ENCODE measurements around the gene ARMC7.
"Not testable (repeated sequence)": the region's sequence is repeated elsewhere in the genome, so short reads cannot be mapped to it uniquely, and the experiment has no call there.

Gene ARMC7

DNA sequence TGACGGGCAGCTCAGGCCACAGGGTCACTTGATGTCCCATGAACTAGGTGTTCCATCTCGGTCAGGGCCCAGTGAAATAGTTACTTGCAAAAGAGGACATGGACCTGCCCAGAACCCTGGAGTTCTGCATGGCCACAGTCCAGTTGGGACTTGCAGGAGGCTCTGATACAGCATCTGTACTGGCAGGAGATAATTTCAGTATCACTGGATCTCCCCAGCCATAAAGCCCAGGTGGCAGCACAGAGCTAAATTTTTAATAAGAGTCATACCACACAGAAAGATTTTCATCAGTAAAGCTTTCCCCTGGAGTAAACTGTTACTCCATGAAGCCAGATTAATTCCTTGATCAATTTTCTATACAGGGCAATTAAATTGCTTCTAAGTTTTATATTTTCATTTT, 40.0 kb upstream of the ARMC7 start:
- peak; percentile 11 for TF ChIP-seq CTCF (IDR thresholded peaks at IDR 0.05; ENCODE audit: borderline replicate concordance, control extremely low read depth, extremely low read depth, insufficient read depth, missing control alignments)
- in situ Hi-C loops (cut with MboI; ENCODE audit: low sequenced_read_pairs, unreplicated experiment): no loop called here
- no peak for DNase-seq (ENCODE audit: low spot score)

DNA sequence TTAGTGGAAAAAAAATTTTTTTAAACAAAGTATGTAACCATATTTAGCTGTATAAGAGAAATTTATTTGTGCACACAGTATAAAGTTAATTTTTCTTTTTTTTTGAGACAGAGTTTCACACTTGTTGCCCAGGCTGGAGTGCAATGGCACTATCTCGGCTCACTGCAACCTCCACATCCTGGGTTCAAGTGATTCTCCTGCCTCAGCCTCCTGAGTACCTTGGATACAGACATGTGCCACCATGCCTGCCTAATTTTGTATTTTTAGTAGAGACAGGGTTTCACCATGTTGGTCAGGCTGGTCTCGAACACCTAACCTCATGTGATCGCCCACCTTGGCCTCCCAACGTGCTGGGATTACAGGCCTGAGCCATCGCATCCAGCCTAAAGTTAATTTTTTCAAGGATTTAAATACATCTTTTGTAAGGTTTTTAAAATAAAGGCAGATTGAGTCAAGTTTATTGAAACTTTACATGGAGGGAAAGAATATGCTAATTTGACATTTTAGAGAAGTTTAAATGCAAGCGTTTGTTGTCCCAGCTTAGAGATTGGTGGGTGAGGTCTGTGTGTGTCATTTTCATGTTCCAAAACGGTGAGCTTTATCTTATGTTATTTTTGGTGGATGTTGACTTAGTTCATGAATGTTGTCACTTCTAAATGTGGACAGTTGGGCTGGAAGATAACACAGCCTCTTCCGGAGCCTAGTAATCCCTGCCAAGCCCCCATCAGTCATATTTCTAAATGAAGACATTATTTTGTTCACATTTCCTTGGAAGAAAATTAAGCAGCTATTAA, 38.1 kb upstream of the ARMC7 start:
- in situ Hi-C loops (cut with MboI; ENCODE audit: low sequenced_read_pairs, unreplicated experiment); DNase-seq (ENCODE audit: low spot score): not testable (repeated sequence)

DNA sequence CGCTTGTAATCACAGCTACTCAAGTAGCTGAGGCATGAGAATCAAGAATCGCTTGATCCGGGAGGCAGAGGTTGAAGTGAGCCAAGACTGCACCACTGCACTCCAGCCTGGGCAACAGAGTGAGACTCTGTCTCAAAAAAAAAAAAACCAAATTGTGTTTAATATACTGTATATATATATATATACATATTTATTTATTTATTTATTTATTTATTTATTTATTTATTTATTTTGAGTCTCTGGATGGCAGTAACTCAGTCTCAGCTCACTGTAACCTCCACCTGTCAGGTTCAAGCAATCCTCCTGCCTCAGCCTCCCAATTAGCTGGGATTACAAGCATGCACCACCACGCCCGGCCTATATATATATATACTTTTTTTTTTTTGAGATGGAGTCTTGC, 36.9 kb upstream of the ARMC7 start:
- in situ Hi-C loops (cut with MboI; ENCODE audit: low sequenced_read_pairs, unreplicated experiment); DNase-seq (ENCODE audit: low spot score): not testable (repeated sequence)

GRCh38 chr17:75073618-75074047, 36.1 kb upstream of the ARMC7 start:
- TF ChIP-seq CTCF (IDR thresholded peaks at IDR 0.05; ENCODE audit: borderline replicate concordance, control extremely low read depth, extremely low read depth, insufficient read depth, missing control alignments): no peak
- DNase-seq (ENCODE audit: low spot score): no peak
- in situ Hi-C loops (cut with MboI; ENCODE audit: low sequenced_read_pairs, unreplicated experiment): no loop called here

DNA sequence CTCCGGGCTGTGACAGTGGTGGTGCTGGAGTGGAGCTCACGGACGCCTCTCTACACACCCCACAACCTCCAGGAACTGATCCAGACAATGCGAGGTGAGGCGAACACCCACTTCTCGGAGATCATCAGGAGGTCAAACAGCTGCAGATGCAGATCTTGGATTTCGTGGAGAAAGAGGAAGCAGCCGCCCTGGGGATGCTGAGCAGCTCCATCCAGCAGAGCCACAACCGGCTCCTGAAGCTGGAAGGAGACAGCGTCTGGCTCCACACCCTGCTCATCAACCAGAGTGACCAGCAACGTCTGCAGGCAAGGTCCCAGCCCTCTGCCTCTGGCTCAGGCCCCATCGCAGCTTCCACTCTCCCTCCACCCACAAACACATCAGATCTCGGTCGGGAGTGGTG, 35.2 kb upstream of the ARMC7 start:
- no peak for TF ChIP-seq CTCF (IDR thresholded peaks at IDR 0.05; ENCODE audit: borderline replicate concordance, control extremely low read depth, extremely low read depth, insufficient read depth, missing control alignments)
- no peak for DNase-seq (ENCODE audit: low spot score)
- in situ Hi-C loops (cut with MboI; ENCODE audit: low sequenced_read_pairs, unreplicated experiment): no loop called here

DNA sequence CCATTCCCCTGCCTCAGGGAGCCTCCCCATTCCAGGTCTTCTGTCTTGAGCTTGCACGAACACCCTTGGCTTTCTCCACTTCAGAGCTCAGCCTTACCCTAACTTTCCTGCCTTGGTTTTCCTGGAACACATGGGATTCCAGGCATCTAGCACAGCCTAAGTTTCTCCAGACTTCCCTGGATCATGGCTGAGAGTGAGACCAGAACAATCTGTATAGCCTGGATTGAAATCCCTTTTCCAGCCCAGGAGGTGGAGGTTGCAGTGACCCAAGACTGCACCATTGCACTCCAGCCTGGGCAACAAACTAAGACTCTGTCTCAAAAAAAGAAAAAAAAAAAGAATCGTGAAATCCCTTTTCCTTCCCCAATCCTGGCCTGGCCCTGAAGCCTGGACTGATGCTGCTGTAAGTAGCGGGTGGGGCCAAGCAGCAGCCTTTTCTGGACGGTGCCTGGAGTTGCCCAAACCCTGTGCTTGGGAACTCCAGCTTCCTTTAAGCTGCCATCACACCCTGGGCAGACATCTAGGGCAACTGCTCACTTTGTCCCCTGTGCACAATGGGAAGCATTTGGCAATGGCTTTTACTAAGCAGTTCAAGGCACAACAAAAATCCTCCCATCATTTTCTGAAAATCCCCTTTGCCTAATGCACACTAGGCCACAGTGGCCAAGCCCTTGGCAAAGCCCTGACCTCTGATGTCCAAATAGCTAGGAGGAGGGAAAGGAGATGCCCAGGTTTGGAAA, 34.0 kb upstream of the ARMC7 start:
- no peak for TF ChIP-seq CTCF (IDR thresholded peaks at IDR 0.05; ENCODE audit: borderline replicate concordance, control extremely low read depth, extremely low read depth, insufficient read depth, missing control alignments)
- in situ Hi-C loops (cut with MboI; ENCODE audit: low sequenced_read_pairs, unreplicated experiment): no loop called here
- DNase-seq (ENCODE audit: low spot score): no peak

DNA sequence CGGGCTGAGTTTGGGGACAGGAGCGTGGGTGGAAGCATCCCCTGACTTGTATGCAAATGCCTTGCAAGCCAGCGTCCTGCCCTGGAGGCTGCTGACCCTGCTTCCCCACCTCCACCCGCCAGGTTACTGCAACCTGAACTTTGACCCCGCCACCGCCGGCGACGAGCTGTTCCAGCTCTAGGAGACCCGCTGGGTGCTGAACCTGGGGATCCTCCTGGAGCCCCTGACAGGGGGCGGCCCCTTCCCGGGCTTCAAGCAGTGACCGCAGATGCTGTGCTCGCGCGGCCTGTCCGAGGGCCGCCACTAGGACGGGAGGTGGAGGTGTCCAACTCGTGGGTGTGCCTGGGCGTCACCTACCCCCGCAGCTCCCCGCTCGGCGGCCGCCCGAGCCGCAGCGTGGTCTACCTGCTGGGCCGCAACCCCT, 32.7 kb upstream of the ARMC7 start:
- no peak for TF ChIP-seq CTCF (IDR thresholded peaks at IDR 0.05; ENCODE audit: borderline replicate concordance, control extremely low read depth, extremely low read depth, insufficient read depth, missing control alignments)
- in situ Hi-C loops (cut with MboI; ENCODE audit: low sequenced_read_pairs, unreplicated experiment): no loop called here
- no peak for DNase-seq (ENCODE audit: low spot score)

Measured in GM13976 (cell line).